ENCODE results near the gene TPCN2. TPM values are rescaled to one million over a fixed set of nuclear protein-coding genes. Genes with fewer than 3 reads are reported as not detected.
A peak's percentile ranks its signal among the peaks of the same experiment; 100 is the strongest.

The TPCN2 gene
- total and polyA plus RNA-seq, 9 of the 15 experiments (the other 6 are each of a cell fraction or from before 2014, with no cell fraction given), result 0.66 to 10.2 (median 4.6) TPM

DNA sequence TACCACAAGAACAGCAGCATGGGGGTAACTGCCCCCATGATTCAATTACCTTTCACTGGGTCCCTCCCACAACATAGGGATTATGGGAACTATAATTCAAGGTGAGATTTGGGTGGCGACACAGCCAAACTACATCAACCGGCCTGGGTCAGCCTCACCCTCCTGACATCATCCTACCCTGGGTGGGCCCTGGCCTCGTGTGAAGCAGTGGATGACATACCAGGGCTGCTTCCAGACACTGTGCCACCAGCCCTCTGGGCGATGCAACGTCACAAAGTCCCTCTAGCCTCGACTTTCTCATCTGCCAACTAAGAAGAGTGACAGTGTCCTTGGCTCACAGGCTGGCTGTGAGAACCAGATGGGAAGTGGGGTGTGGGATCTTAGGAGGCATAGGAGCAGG, 8.7 kb upstream of the TPCN2 start:
- Histone ChIP-seq H3K27ac (ENCODE audit: extremely low read depth, low read depth, low read length) (no peak overlapping the region), H3K27me3 (ENCODE audit: control insufficient read depth in 2 of 2, insufficient read depth in 2 of 2, low read length in 2 of 2) (peaks cover 6 to 46% of the 10 kb centered on the region in 2 experiments; a peak in 3 of 5 replicates), H3K36me3 (ENCODE audit: control insufficient read depth, insufficient read depth, low read length) (no peaks in the 10 kb centered on the region), H3K4me1 (replicated peaks in 1 of 2; ENCODE audit: control insufficient read depth in 2 of 2, insufficient read depth in 2 of 2, low read length in 2 of 2) (peaks cover 0 to 7% of the 10 kb centered on the region in 2 experiments; a peak in 2 of 5 replicates), H3K9ac (ENCODE audit: insufficient read depth in 1 of 2, low read depth in 2 of 2, low read length in 2 of 2) (no peak overlapping the region), H3K9me3 (replicated peaks; ENCODE audit: control insufficient read depth, insufficient read depth, low read depth, low read length) (no peaks in the 10 kb centered on the region), H3K79me2 (ENCODE audit: control insufficient read depth, insufficient read depth, low read length) (no peaks in the 10 kb centered on the region), H3K9me1 (ENCODE audit: control insufficient read depth, insufficient read depth, low read length) (no peaks in the 10 kb centered on the region), H3K4me2 (ENCODE audit: insufficient read depth, low read length) (no peak overlapping the region), H4K20me1 (replicated peaks; ENCODE audit: control insufficient read depth, insufficient read depth, low read length) (no peaks in the 10 kb centered on the region), H2AFZ (ENCODE audit: low read depth, low read length) (no peak overlapping the region), H3K4me3 (no peak overlapping the region)
- ChIA-PET CTCF (ENCODE audit: low intra/inter-chr PET ratio) (no interaction called here), POLR2A (no interaction called here)
- BruUV-seq (replicated peaks), result no TSS peak
- intact Hi-C loops (cut with micrococcal nuclease), result no loop called here
- 28% methylated on average over 6 of the region's 6 CpGs for WGBS (ENCODE audit: insufficient coverage, low coverage, missing lambda C conversion rate)
- ATAC-seq (no peak), FAIRE-seq (no peak), DNase-seq (ENCODE audit: extremely low read depth in 1 of 4, low spot score in 3 of 4) (no peak)
- in situ Hi-C loops (cut with MboI), result no loop called here
- TF ChIP-seq POLR2A (conservative IDR thresholded peaks at IDR 0.05) (no peak), MLX (CRISPR knock-in tag; conservative IDR thresholded peaks at IDR 0.05) (no peak), ZSCAN32 (CRISPR knock-in tag; IDR thresholded peaks at IDR 0.05) (no peak), HLTF (IDR thresholded peaks at IDR 0.05) (no peak), MAFK (IDR thresholded peaks at IDR 0.05; ENCODE audit: low read length) (no peak)

GRCh38 chr11:69040581-69041260, 8.0 kb upstream of the TPCN2 start:
- Histone ChIP-seq H3K9me1 (ENCODE audit: control insufficient read depth, insufficient read depth, low read length) (no peaks in the 10 kb centered on the region), H3K4me3 (no peak overlapping the region), H3K9ac (ENCODE audit: insufficient read depth in 1 of 2, low read depth in 2 of 2, low read length in 2 of 2) (no peak overlapping the region), H4K20me1 (replicated peaks; ENCODE audit: control insufficient read depth, insufficient read depth, low read length) (no peaks in the 10 kb centered on the region), H3K27ac (ENCODE audit: extremely low read depth, low read depth, low read length) (no peak overlapping the region), H3K79me2 (ENCODE audit: control insufficient read depth, insufficient read depth, low read length) (no peaks in the 10 kb centered on the region), H3K9me3 (replicated peaks; ENCODE audit: control insufficient read depth, insufficient read depth, low read depth, low read length) (no peaks in the 10 kb centered on the region), H3K4me2 (ENCODE audit: insufficient read depth, low read length) (no peak overlapping the region), H2AFZ (ENCODE audit: low read depth, low read length) (no peak overlapping the region), H3K27me3 (ENCODE audit: control insufficient read depth in 2 of 2, insufficient read depth in 2 of 2, low read length in 2 of 2) (peaks cover 3 to 42% of the 10 kb centered on the region in 2 experiments; a peak in 3 of 5 replicates), H3K36me3 (ENCODE audit: control insufficient read depth, insufficient read depth, low read length) (no peaks in the 10 kb centered on the region), H3K4me1 (replicated peaks in 1 of 2; ENCODE audit: control insufficient read depth in 2 of 2, insufficient read depth in 2 of 2, low read length in 2 of 2) (peaks cover 0 to 4% of the 10 kb centered on the region in 2 experiments; a peak in 2 of 5 replicates)
- DNase-seq (ENCODE audit: extremely low read depth in 1 of 4, low spot score in 3 of 4), result peak in 1 of 4 experiments; percentile 19
- intact Hi-C loops (cut with micrococcal nuclease), result no loop called here
- no peak for FAIRE-seq
- no TSS peak for BruUV-seq (replicated peaks)
- in situ Hi-C loops (cut with MboI), result no loop called here
- 19% methylated on average over 4 of the region's 4 CpGs for WGBS (ENCODE audit: insufficient coverage, low coverage, missing lambda C conversion rate)
- CTCF ChIA-PET (ENCODE audit: low intra/inter-chr PET ratio), result no interaction called here
- POLR2A ChIA-PET, result interaction anchor here (0.7 kb wide), 1 partner anchor 245 kb away, joined by 3 read pairs; no protein-coding TSS in a partner anchor
- ATAC-seq, result no peak
- TF ChIP-seq JUND (IDR thresholded peaks at IDR 0.05; ENCODE audit: borderline replicate concordance, low read depth, low read length) (peak; percentile 51), JUND (tag; IDR thresholded peaks at IDR 0.05; ENCODE audit: borderline replicate concordance, low read depth, low read length) (no peak), FOSL1 (tag; conservative IDR thresholded peaks at IDR 0.05) (0 out of 2 replicates have a peak, but pooled peaks have one; percentile 40), ZBTB17 (CRISPR knock-in tag; IDR thresholded peaks at IDR 0.05) (no peak), KAT7 (CRISPR knock-in tag; IDR thresholded peaks at IDR 0.05; ENCODE audit: borderline replicate concordance) (no peak), FOXM1 (IDR thresholded peaks at IDR 0.05; ENCODE audit: low read depth) (no peak), FOXM1 (CRISPR knock-in tag; IDR thresholded peaks at IDR 0.05; ENCODE audit: low read depth) (no peak), TOE1 (IDR thresholded peaks at IDR 0.05; ENCODE audit: borderline replicate concordance) (peak; percentile 19; the same call in 1 of the 2 replicates), TOE1 (CRISPR knock-in tag; IDR thresholded peaks at IDR 0.05; ENCODE audit: borderline replicate concordance, low read depth) (no peak), E2F5 (CRISPR knock-in tag; IDR thresholded peaks at IDR 0.05) (no peak), FOS (IDR thresholded peaks at IDR 0.05; ENCODE audit: extremely low read depth, insufficient read length) (no peak)

Data from K562 (cell line).